Nephron (organoid): ENCODE data around the gene PRRG2.

ENCODE experiments used
- H3K27ac Mint-ChIP-seq, 3 experiments: 2 replicates each; pipeline ENCODE4 v1.8.0; 2020; ENCODE audit warnings: mixed read lengths in 3 of 3, mild to moderate bottlenecking in 2 of 3, moderate library complexity in 1 of 3
- H3K27me3 Mint-ChIP-seq: 2 replicates; pipeline ENCODE4 v1.8.0; 2021; ENCODE audit warnings: low read depth, mild to moderate bottlenecking, moderate library complexity, mixed read lengths
- H3K36me3 Mint-ChIP-seq: 2 replicates; pipeline ENCODE4 v1.8.0; 2020; ENCODE audit warnings: low read depth, mixed read lengths
- H3K4me1 Mint-ChIP-seq: 2 replicates; pipeline ENCODE4 v1.8.0; 2020; ENCODE audit warnings: mixed read lengths
- H3K4me3 Mint-ChIP-seq, 3 experiments: 2 replicates each; pipeline ENCODE4 v1.8.0; 2020; ENCODE audit warnings: mild to moderate bottlenecking in 3 of 3, mixed read lengths in 3 of 3, moderate library complexity in 2 of 3
- H3K9me3 Mint-ChIP-seq: 2 replicates; pipeline ENCODE4 v1.8.0; 2020; ENCODE audit warnings: mixed read lengths
- CTCF ChIP-seq, 3 experiments: fragments of 200-600 bp; sonication (generic); IDR thresholded peaks; one replicate each; pipeline ENCODE4 v1.5.0; 2021; ENCODE audit warnings: antibody characterized with exemption in 3 of 3; ENCODE audit not compliant: unreplicated experiment in 3 of 3

PRRG2 gene

GRCh38 chr19:49554701-49555181, 26.4 kb upstream of the PRRG2 start:
- Mint-ChIP-seq H3K4me1 (no peaks in the 10 kb centered on the region), H3K27me3 (peaks cover 3% of the 10 kb centered on the region), H3K4me3 (no peak overlapping the region), H3K36me3 (peaks cover 48% of the 10 kb centered on the region), H3K27ac (peak overlapping the region in 1 of 3 experiments; percentile 20), H3K9me3 (no peaks in the 10 kb centered on the region)
- TF ChIP-seq CTCF (IDR thresholded peaks at IDR 0.05; ENCODE audit: unreplicated experiment in 3 of 3): no peak

- Mint-ChIP-seq H3K9me3 (no peaks in the 10 kb centered on the region), H3K27ac (no peak overlapping the region), H3K4me3 (no peak overlapping the region), H3K27me3 (peaks cover 3% of the 10 kb centered on the region), H3K36me3 (peaks cover 52% of the 10 kb centered on the region), H3K4me1 (no peaks in the 10 kb centered on the region)
- no peak for TF ChIP-seq CTCF (IDR thresholded peaks at IDR 0.05; ENCODE audit: unreplicated experiment in 3 of 3)
Measured at GRCh38 chr19:49555600-49556411, 25.3 kb upstream of the PRRG2 start.

GRCh38 chr19:49556412-49557398, 24.4 kb upstream of the PRRG2 start:
- H3K4me1 Mint-ChIP-seq: no peaks in the 10 kb centered on the region
- no peaks in the 10 kb centered on the region for H3K9me3 Mint-ChIP-seq
- H3K4me3 Mint-ChIP-seq: no peak overlapping the region
- no peak for TF ChIP-seq CTCF (IDR thresholded peaks at IDR 0.05; ENCODE audit: unreplicated experiment in 3 of 3)
- no peak overlapping the region for H3K27ac Mint-ChIP-seq
- peaks cover 3% of the 10 kb centered on the region for H3K27me3 Mint-ChIP-seq
- peaks cover 49% of the 10 kb centered on the region for H3K36me3 Mint-ChIP-seq

GRCh38 chr19:49557641-49558325, 23.3 kb upstream of the PRRG2 start:
- Mint-ChIP-seq H3K4me3 (no peak overlapping the region), H3K4me1 (no peaks in the 10 kb centered on the region), H3K27me3 (peaks cover 3% of the 10 kb centered on the region), H3K36me3 (peaks cover 46% of the 10 kb centered on the region), H3K9me3 (no peaks in the 10 kb centered on the region), H3K27ac (peak overlapping the region in 1 of 3 experiments; percentile 66)
- no peak for TF ChIP-seq CTCF (IDR thresholded peaks at IDR 0.05; ENCODE audit: unreplicated experiment in 3 of 3)

GRCh38 chr19:49558591-49558990, 22.5 kb upstream of the PRRG2 start:
- Mint-ChIP-seq H3K27me3 (peaks cover 3% of the 10 kb centered on the region), H3K36me3 (peaks cover 43% of the 10 kb centered on the region), H3K27ac (no peak overlapping the region), H3K9me3 (no peaks in the 10 kb centered on the region), H3K4me3 (no peak overlapping the region), H3K4me1 (no peaks in the 10 kb centered on the region)
- TF ChIP-seq CTCF (IDR thresholded peaks at IDR 0.05; ENCODE audit: unreplicated experiment in 3 of 3): no peak
